ENCODE measurements around the gene HMGCR.

DNA sequence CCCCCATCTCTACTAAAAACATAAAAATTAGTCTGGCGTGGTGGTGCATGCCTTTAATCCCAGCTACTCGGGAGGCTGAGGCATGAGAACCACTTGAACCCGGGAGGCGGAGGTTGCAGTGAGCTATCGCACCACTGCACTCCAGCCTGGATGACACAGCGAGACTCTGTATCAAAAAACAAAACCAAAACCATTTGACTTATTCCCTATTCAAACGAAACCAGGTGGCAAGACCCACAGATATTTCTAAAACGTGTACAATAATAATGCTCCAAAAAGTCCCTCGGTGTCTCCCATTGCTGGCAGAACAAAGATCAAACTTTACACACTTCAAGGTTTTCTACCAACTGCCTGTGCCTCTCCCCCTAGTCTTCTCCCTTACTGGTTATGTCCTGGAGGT lies 29.8 kb downstream of the HMGCR start:
- TF ChIP-seq, protein P1, sequence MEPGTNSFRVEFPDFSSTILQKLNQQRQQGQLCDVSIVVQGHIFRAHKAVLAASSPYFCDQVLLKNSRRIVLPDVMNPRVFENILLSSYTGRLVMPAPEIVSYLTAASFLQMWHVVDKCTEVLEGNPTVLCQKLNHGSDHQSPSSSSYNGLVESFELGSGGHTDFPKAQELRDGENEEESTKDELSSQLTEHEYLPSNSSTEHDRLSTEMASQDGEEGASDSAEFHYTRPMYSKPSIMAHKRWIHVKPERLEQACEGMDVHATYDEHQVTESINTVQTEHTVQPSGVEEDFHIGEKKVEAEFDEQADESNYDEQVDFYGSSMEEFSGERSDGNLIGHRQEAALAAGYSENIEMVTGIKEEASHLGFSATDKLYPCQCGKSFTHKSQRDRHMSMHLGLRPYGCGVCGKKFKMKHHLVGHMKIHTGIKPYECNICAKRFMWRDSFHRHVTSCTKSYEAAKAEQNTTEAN (CRISPR knock-in tag; IDR thresholded peaks at IDR 0.05): no peak
- TF ChIP-seq, protein P2, sequence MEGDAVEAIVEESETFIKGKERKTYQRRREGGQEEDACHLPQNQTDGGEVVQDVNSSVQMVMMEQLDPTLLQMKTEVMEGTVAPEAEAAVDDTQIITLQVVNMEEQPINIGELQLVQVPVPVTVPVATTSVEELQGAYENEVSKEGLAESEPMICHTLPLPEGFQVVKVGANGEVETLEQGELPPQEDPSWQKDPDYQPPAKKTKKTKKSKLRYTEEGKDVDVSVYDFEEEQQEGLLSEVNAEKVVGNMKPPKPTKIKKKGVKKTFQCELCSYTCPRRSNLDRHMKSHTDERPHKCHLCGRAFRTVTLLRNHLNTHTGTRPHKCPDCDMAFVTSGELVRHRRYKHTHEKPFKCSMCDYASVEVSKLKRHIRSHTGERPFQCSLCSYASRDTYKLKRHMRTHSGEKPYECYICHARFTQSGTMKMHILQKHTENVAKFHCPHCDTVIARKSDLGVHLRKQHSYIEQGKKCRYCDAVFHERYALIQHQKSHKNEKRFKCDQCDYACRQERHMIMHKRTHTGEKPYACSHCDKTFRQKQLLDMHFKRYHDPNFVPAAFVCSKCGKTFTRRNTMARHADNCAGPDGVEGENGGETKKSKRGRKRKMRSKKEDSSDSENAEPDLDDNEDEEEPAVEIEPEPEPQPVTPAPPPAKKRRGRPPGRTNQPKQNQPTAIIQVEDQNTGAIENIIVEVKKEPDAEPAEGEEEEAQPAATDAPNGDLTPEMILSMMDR (IDR thresholded peaks at IDR 0.05): no peak
- TF ChIP-seq, protein P3, sequence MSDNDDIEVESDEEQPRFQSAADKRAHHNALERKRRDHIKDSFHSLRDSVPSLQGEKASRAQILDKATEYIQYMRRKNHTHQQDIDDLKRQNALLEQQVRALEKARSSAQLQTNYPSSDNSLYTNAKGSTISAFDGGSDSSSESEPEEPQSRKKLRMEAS (CRISPR knock-in tag; IDR thresholded peaks at IDR 0.05): no peak
- TF ChIP-seq, protein P4, sequence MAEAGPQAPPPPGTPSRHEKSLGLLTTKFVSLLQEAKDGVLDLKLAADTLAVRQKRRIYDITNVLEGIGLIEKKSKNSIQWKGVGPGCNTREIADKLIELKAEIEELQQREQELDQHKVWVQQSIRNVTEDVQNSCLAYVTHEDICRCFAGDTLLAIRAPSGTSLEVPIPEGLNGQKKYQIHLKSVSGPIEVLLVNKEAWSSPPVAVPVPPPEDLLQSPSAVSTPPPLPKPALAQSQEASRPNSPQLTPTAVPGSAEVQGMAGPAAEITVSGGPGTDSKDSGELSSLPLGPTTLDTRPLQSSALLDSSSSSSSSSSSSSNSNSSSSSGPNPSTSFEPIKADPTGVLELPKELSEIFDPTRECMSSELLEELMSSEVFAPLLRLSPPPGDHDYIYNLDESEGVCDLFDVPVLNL (CRISPR knock-in tag; IDR thresholded peaks at IDR 0.05; ENCODE audit: borderline replicate concordance, low read depth): no peak
- TF ChIP-seq TP53 (CRISPR knock-in tag; IDR thresholded peaks at IDR 0.05) (no peak), TEAD4 (CRISPR knock-in tag; IDR thresholded peaks at IDR 0.05) (no peak), ZNF219 (CRISPR knock-in tag; IDR thresholded peaks at IDR 0.05; ENCODE audit: borderline replicate concordance) (no peak), NR3C1 (CRISPR knock-in tag; conservative IDR thresholded peaks at IDR 0.05; ENCODE audit: low read depth) (no peak)

Measured in WTC11 (cell line).